ENCODE measurements around the gene MYH10. TPM values are rescaled to one million over a fixed set of nuclear protein-coding genes. Genes with fewer than 3 reads are reported as not detected.

The MYH10 gene
- total RNA-seq, 1 donor from 2014 or later = 13.2 TPM

- Mint-ChIP-seq H3K4me3 (ENCODE audit: low read depth) (no peak overlapping the region), H3K27ac (no peak overlapping the region), H3K36me3 (ENCODE audit: low read depth) (peaks cover 70% of the 10 kb centered on the region), H3K9me3 (peaks cover 9% of the 10 kb centered on the region), H3K27me3 (ENCODE audit: low read depth) (no peaks in the 10 kb centered on the region), H3K4me1 (ENCODE audit: low read depth) (no peaks in the 10 kb centered on the region)
- DNase-seq (ENCODE audit: low spot score) = no peak
- intact Hi-C loops (cut with micrococcal nuclease) = no loop called here
Observed at GRCh38 chr17:8479431-8479947, 151.0 kb downstream of the MYH10 start.

- no peak overlapping the region for H3K27ac Mint-ChIP-seq
- no peak for DNase-seq (ENCODE audit: low spot score)
Observed at GRCh38 chr17:8477715-8478441, 152.6 kb downstream of the MYH10 start.

GRCh38 chr17:8477171-8477570 lies 153.4 kb downstream of the MYH10 start:
- H3K4me1 Mint-ChIP-seq (ENCODE audit: low read depth) = no peaks in the 10 kb centered on the region
- intact Hi-C loops (cut with micrococcal nuclease) = no loop called here
- H3K27ac Mint-ChIP-seq = no peak overlapping the region
- H3K36me3 Mint-ChIP-seq (ENCODE audit: low read depth) = peaks cover 62% of the 10 kb centered on the region
- no peak overlapping the region for H3K4me3 Mint-ChIP-seq (ENCODE audit: low read depth)
- H3K9me3 Mint-ChIP-seq = no peaks in the 10 kb centered on the region
- no peak for DNase-seq (ENCODE audit: low spot score)
- no peaks in the 10 kb centered on the region for H3K27me3 Mint-ChIP-seq (ENCODE audit: low read depth)

More at GRCh38 chr17:8477715-8478441, 152.6 kb downstream of the MYH10 start:
- Mint-ChIP-seq H3K4me1 (ENCODE audit: low read depth) (no peaks in the 10 kb centered on the region), H3K4me3 (ENCODE audit: low read depth) (no peak overlapping the region), H3K27me3 (ENCODE audit: low read depth) (no peaks in the 10 kb centered on the region), H3K9me3 (peaks cover 2% of the 10 kb centered on the region), H3K36me3 (ENCODE audit: low read depth) (peaks cover 69% of the 10 kb centered on the region)
- intact Hi-C loops (cut with micrococcal nuclease) = no loop called here

- H3K4me3 Mint-ChIP-seq (ENCODE audit: low read depth) = no peak overlapping the region
- no peaks in the 10 kb centered on the region for H3K9me3 Mint-ChIP-seq
- DNase-seq (ENCODE audit: low spot score) = no peak
- no peaks in the 10 kb centered on the region for H3K4me1 Mint-ChIP-seq (ENCODE audit: low read depth)
- intact Hi-C loops (cut with micrococcal nuclease) = no loop called here
- H3K36me3 Mint-ChIP-seq (ENCODE audit: low read depth) = peaks cover 59% of the 10 kb centered on the region
- H3K27ac Mint-ChIP-seq = no peak overlapping the region
- H3K27me3 Mint-ChIP-seq (ENCODE audit: low read depth) = no peaks in the 10 kb centered on the region
Observed at GRCh38 chr17:8476741-8477140, 153.8 kb downstream of the MYH10 start.

- H3K4me3 Mint-ChIP-seq (ENCODE audit: low read depth) = no peak overlapping the region
Observed at GRCh38 chr17:8475781-8476180, 154.7 kb downstream of the MYH10 start.

GRCh38 chr17:8475227-8475626 lies 155.3 kb downstream of the MYH10 start:
- no peaks in the 10 kb centered on the region for H3K27me3 Mint-ChIP-seq (ENCODE audit: low read depth)
- H3K27ac Mint-ChIP-seq = no peak overlapping the region
- no peak overlapping the region for H3K4me3 Mint-ChIP-seq (ENCODE audit: low read depth)
- DNase-seq (ENCODE audit: low spot score) = no peak
- peaks cover 50% of the 10 kb centered on the region for H3K36me3 Mint-ChIP-seq (ENCODE audit: low read depth)
- no peaks in the 10 kb centered on the region for H3K4me1 Mint-ChIP-seq (ENCODE audit: low read depth)
- intact Hi-C loops (cut with micrococcal nuclease) = no loop called here
- H3K9me3 Mint-ChIP-seq = no peaks in the 10 kb centered on the region

More at GRCh38 chr17:8475781-8476180, 154.7 kb downstream of the MYH10 start:
- Mint-ChIP-seq H3K36me3 (ENCODE audit: low read depth) (peaks cover 54% of the 10 kb centered on the region), H3K27ac (no peak overlapping the region), H3K9me3 (no peaks in the 10 kb centered on the region), H3K4me1 (ENCODE audit: low read depth) (no peaks in the 10 kb centered on the region), H3K27me3 (ENCODE audit: low read depth) (no peaks in the 10 kb centered on the region)
- intact Hi-C loops (cut with micrococcal nuclease) = no loop called here
- no peak for DNase-seq (ENCODE audit: low spot score)

GRCh38 chr17:8474826-8475225 lies 155.7 kb downstream of the MYH10 start:
- Mint-ChIP-seq H3K27ac (no peak overlapping the region), H3K4me1 (ENCODE audit: low read depth) (no peaks in the 10 kb centered on the region), H3K9me3 (no peaks in the 10 kb centered on the region), H3K27me3 (ENCODE audit: low read depth) (no peaks in the 10 kb centered on the region), H3K36me3 (ENCODE audit: low read depth) (peaks cover 46% of the 10 kb centered on the region), H3K4me3 (ENCODE audit: low read depth) (no peak overlapping the region)
- no peak for DNase-seq (ENCODE audit: low spot score)
- intact Hi-C loops (cut with micrococcal nuclease) = no loop called here

- Mint-ChIP-seq H3K27me3 (ENCODE audit: low read depth) (no peaks in the 10 kb centered on the region), H3K4me1 (ENCODE audit: low read depth) (no peaks in the 10 kb centered on the region), H3K36me3 (ENCODE audit: low read depth) (peaks cover 39% of the 10 kb centered on the region), H3K9me3 (no peaks in the 10 kb centered on the region), H3K27ac (no peak overlapping the region), H3K4me3 (ENCODE audit: low read depth) (no peak overlapping the region)
- intact Hi-C loops (cut with micrococcal nuclease) = no loop called here
- DNase-seq (ENCODE audit: low spot score) = no peak
Observed at GRCh38 chr17:8473451-8474192, 156.9 kb downstream of the MYH10 start.

GRCh38 chr17:8472663-8473062 lies 157.9 kb downstream of the MYH10 start:
- intact Hi-C loops (cut with micrococcal nuclease) = no loop called here
- no peaks in the 10 kb centered on the region for H3K4me1 Mint-ChIP-seq (ENCODE audit: low read depth)

GRCh38 chr17:8470447-8471047 lies 160.0 kb downstream of the MYH10 start:
- Mint-ChIP-seq H3K36me3 (ENCODE audit: low read depth) (peaks cover 45% of the 10 kb centered on the region), H3K27ac (no peak overlapping the region), H3K4me1 (ENCODE audit: low read depth) (no peaks in the 10 kb centered on the region), H3K9me3 (no peaks in the 10 kb centered on the region), H3K27me3 (ENCODE audit: low read depth) (no peaks in the 10 kb centered on the region), H3K4me3 (ENCODE audit: low read depth) (no peak overlapping the region)
- DNase-seq (ENCODE audit: low spot score) = no peak
- intact Hi-C loops (cut with micrococcal nuclease) = no loop called here

More at GRCh38 chr17:8472663-8473062, 157.9 kb downstream of the MYH10 start:
- Mint-ChIP-seq H3K9me3 (no peaks in the 10 kb centered on the region), H3K27ac (no peak overlapping the region), H3K36me3 (ENCODE audit: low read depth) (peaks cover 38% of the 10 kb centered on the region), H3K4me3 (ENCODE audit: low read depth) (no peak overlapping the region), H3K27me3 (ENCODE audit: low read depth) (no peaks in the 10 kb centered on the region)
- DNase-seq (ENCODE audit: low spot score) = no peak

- Mint-ChIP-seq H3K27ac (no peak overlapping the region), H3K36me3 (ENCODE audit: low read depth) (peaks cover 39% of the 10 kb centered on the region), H3K4me1 (ENCODE audit: low read depth) (no peaks in the 10 kb centered on the region), H3K27me3 (ENCODE audit: low read depth) (no peaks in the 10 kb centered on the region), H3K9me3 (no peaks in the 10 kb centered on the region), H3K4me3 (ENCODE audit: low read depth) (no peak overlapping the region)
- DNase-seq (ENCODE audit: low spot score) = no peak
- intact Hi-C loops (cut with micrococcal nuclease) = no loop called here
Observed at GRCh38 chr17:8469964-8470363, 160.6 kb downstream of the MYH10 start.

- Mint-ChIP-seq H3K27me3 (ENCODE audit: low read depth) (no peaks in the 10 kb centered on the region), H3K9me3 (no peaks in the 10 kb centered on the region), H3K4me1 (ENCODE audit: low read depth) (no peaks in the 10 kb centered on the region), H3K36me3 (ENCODE audit: low read depth) (peaks cover 34% of the 10 kb centered on the region), H3K4me3 (ENCODE audit: low read depth) (no peak overlapping the region), H3K27ac (no peak overlapping the region)
- intact Hi-C loops (cut with micrococcal nuclease) = no loop called here
- DNase-seq (ENCODE audit: low spot score) = no peak
Observed at GRCh38 chr17:8468980-8469379, 161.5 kb downstream of the MYH10 start.

GRCh38 chr17:8468127-8468526 lies 162.4 kb downstream of the MYH10 start:
- no peak for DNase-seq (ENCODE audit: low spot score)
- Mint-ChIP-seq H3K4me3 (ENCODE audit: low read depth) (no peak overlapping the region), H3K27ac (no peak overlapping the region), H3K4me1 (ENCODE audit: low read depth) (no peaks in the 10 kb centered on the region), H3K9me3 (no peaks in the 10 kb centered on the region), H3K36me3 (ENCODE audit: low read depth) (peaks cover 36% of the 10 kb centered on the region), H3K27me3 (ENCODE audit: low read depth) (no peaks in the 10 kb centered on the region)
- intact Hi-C loops (cut with micrococcal nuclease) = no loop called here

All from activated T-helper 2 cell treated with anti-CD3 and anti-CD28 coated beads, Interferon-gamma antibody, Interleukin-2, Interleukin-4, amounts not matched to agents 10 μg/mL and 5 μg/mL and 100 μg/mL, durations not matched to agents 14 hours and 24 hours and 36 hours (primary cell).